NOMO-1 treated with DMSO at 0.1 percent for 48 hours (cell line): ENCODE data around the gene H2AZ2.
"Not testable (repeated sequence)": the region's sequence is repeated elsewhere in the genome, so short reads cannot be mapped to it uniquely, and the experiment has no call there.

Experiments
- DNase-seq: peaks from one replicate; lab custom pipeline; 2025; ENCODE audit not compliant: unreplicated experiment; lab: John Stamatoyannopoulos, UW

Gene H2AZ2

DNA sequence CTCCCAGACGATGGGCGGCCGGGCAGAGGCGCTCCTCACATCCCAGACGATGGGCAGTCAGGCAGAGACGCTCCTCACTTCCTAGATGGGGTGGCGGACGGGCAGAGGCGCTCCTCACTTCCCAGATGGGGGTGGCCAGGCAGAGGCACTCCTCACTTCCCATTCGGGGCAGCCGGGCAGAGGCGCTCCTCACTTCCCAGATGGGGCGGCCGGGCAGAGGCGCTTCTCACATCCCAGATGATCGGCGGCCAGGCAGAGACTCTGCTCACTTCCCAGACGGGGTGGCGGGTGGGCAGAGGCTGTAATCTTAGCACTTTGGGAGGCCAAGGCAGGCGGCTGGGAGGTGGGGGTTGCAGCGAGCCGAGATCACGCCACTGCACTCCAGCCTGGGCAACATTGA lies 24.0 kb upstream of the H2AZ2 start:
- not testable (repeated sequence) for DNase-seq

GRCh38 chr7:44870780-44871179 lies 22.9 kb upstream of the H2AZ2 start:
- DNase-seq, result not testable (repeated sequence)

DNA sequence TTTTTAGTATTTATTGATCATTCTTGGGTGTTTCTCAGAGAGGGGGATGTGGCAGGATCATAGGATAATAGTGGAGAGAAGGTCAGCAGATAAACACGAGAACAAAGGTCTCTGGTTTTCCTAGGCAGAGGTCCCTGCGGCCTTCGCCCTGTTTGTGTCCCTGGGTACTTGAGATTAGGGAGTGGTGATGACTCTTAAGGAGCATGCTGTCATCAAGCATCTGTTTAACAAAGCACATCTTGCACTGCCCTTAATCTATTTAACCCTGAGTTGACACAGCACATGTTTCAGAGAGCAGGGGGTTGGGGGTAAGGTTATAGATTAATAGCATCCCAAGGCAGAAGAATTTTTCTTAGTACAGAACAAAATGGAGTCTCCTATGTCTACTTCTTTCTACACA lies 22.4 kb upstream of the H2AZ2 start:
- DNase-seq, result not testable (repeated sequence)

DNA sequence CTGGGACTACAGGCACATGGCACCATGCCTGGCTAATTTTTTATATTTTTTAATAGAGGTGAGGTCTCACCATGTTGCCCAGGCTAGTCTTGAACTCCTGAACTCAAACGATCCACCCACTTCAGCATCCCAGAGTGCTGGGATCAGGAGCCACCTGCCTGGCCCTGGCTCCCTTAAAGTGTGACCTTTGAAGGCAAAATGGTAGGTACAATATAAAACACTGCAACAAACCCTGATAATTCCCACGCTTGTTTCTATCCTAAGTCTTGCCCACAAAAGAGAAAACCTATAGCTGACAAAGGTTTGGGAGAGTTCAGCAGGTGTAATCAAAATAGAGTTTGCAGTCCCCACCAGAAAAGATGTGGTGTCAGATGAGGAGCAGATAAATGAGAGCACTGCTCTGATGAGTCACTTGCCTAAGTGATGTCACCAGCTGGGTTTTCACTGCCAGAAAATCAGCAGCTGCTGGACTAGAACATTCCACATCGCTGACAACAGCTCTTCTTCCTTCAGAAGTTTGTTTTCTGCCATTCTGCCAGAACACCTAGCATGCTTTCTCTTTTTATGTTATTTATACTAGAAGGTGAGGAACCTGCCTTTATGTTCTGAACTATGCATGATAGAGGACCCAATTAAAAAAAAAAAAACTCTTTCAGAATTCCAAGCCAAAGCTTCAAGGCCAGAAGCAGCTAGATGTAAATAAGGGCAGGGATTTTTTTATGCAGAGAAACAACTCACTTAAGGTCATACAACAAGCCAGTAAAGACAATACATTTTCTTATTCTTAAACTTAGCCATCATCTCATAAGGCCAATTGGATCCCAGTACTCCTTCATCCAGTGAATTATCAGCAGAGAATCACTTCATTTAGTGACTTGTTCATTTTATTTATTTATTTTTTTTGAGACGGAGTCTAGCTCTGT lies 19.4 kb upstream of the H2AZ2 start:
- DNase-seq, result no peak

DNA sequence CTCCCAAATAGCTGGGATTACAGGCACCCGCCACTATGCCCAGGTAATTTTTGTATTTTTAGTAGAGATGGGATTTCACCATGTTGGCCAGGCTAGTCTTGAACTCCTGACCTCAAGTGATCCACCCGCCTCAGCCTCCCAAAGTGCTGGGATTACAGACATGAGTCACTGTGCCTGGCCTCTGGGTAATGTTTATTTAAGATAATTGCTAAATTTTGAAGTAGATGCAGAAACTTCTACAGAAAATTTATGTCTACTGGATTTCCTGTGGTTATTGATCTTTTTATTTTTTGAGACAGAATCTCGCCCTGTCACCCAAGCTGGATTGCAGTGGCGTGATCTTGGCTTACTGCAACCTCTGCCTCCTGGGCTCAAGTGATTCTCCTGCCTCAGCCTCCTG lies 14.1 kb upstream of the H2AZ2 start:
- peak; percentile 57 for DNase-seq

DNA sequence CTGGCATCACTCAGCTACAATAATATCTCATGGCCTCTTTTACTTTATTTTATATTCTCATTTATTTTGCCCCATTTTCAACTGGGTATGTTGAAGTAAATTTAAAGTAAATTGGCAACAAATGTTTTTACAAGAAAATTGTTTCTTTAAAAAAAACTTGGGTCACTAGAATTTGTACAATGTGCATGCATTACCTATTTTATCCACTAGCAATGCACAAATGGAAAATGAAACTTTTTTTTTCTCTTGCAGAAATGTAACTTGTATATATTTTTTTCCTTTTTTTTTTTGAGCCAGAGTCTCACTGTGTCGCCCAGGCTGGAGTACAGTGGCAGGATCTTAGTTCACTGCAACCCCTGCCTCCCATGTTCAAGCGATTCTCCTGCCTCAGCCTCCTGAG lies 10.3 kb upstream of the H2AZ2 start:
- no peak for DNase-seq

DNA sequence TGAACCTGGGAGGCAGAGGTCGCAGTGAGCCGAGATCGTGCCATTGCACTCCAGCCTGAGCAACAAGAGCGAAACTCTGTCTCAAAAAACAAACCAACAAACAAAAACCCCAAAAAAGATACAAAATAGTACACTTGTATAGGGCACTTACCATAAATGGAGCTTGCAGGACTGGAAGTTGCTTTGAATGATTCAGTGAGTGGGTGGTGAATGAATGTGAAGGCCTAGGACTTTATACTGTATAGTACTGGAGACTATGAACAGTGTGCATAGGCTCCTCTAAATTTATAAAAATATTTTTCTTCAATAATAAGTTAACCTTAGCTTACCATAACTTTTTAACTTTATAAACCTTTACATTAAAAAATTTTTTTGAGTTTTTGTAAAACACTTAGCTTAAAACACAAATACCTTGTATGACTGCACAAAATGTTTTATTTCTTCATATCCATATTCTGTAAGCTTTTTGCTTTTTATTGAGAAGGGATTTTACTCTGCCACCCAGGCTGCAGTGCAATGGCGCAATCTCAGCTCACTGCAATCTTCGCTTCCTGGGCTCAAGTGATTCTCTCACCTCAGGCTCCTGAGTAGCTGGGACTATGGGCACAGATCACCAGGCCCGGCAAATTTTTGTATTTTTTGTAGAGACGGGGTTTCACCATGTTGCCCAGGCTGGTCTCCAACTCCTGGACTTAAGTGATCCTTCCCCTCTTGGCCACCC lies 6.9 kb upstream of the H2AZ2 start:
- DNase-seq, result no peak

- DNase-seq, result no peak
These were observed 5.5 kb upstream of the H2AZ2 start for GRCh38 chr7:44853391-44853790.

- peak; percentile 25 for DNase-seq
These were observed 4.7 kb upstream of the H2AZ2 start for GRCh38 chr7:44852590-44852989.

- DNase-seq, result peak; percentile 43
These were observed 2.1 kb upstream of the H2AZ2 start for GRCh38 chr7:44849885-44850544.

GRCh38 chr7:44849259-44849884 lies 1.5 kb upstream of the H2AZ2 start:
- no peak for DNase-seq

DNA sequence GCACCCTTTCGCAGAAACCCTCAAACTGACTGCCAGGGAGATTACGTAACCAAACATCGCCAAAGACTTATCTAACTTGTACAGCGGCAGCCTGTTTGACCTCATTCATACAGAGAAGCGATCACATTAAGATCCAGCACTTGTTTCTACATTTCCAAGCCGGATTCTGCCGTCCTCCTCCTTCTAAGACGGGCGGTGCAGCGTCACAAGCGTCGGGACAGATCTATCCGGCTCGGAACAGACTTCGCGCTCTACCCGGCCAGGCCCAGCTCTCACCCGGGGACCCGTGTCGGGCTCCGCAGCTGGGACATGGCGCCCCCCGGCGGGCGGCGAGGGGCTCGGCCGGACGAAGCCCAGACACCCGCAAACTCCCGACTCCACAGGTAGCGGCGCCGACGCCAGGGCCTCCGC lies 373 bp downstream of the H2AZ2 start:
- DNase-seq, result peak; percentile 84

- DNase-seq, result peak; percentile 30
These were observed 925 bp downstream of the H2AZ2 start for GRCh38 chr7:44846816-44847508.

- not testable (repeated sequence) for DNase-seq
These were observed 1.5 kb downstream of the H2AZ2 start for GRCh38 chr7:44846390-44846789.

GRCh38 chr7:44845451-44845850 lies 2.4 kb downstream of the H2AZ2 start:
- peak; percentile 20 for DNase-seq

DNA sequence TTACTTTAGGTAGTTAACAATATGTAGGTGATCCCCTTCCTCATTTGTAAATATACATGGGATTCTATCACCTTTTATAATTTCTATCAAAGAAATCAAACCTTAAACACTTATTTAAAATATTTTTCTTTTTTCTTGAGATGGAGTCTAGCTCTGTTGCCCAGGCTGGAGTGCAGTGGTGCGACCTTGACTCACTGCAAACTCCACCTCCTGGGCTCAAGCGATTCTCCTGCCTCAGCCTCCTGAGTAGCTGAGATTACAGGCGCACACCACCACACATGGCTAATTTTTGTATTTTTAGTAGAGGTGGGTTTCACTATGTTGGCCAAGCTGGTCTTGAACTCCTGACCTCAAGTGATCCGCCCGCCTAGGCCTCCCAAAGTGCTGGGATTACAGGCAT lies 4.4 kb downstream of the H2AZ2 start:
- DNase-seq, result not testable (repeated sequence)

DNA sequence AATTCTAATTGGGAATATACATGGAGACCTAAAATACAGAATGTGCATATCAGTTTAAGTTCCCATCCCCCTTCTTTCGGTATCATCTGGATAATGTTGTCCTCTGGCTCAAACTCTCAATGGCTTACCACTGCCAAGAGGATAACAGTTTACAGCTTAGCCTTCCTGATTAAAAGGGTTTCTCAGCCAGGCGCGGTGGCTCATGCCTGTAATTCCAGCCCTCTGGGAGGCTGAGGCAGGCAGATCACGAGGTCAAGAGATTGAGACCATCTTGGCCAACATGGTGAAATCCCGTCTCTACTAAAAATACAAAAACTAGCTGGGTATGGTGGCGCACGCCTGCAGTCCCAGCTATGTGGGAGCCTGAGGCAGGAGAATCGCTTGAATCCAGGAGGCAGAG lies 5.2 kb downstream of the H2AZ2 start:
- not testable (repeated sequence) for DNase-seq

GRCh38 chr7:44838751-44839150 lies 9.1 kb downstream of the H2AZ2 start:
- DNase-seq, result no peak

DNA sequence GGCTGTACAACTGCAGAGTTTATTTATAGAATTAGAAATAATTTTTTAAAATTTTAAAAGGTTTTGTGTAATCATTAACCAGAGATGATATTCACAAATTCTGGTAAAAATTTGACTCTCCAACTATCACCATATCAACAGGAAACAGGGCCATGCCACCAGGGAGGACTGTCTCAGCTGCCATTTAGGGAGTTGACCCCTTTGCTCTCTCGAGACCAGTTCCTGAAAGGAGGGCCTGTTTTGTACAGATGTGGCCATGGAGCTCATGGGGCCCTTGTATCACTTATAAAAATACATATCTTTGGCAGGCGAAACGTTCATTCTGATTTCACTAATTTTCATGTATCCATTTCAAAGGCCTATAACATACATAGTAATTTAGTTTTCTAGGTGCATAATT lies 20.3 kb downstream of the H2AZ2 start:
- DNase-seq, result no peak

- DNase-seq, result no peak
These were observed 22.9 kb downstream of the H2AZ2 start for GRCh38 chr7:44824894-44825526.
